Neural crest cell (in vitro differentiated cells): Measurements from ENCODE around the gene ADSS1. TPM values are rescaled to one million over a fixed set of nuclear protein-coding genes. Genes with fewer than 3 reads are reported as not detected.

Experiments
- DNase-seq: peaks from one replicate; pipeline ENCODE4 v3.0.0; 2021; ENCODE audit warnings: low read depth, mixed read lengths, low spot score
- H3K27ac Mint-ChIP-seq: one replicate; pipeline ENCODE4 v1.8.0; 2021; ENCODE audit warnings: mild to moderate bottlenecking, mixed read lengths; ENCODE audit not compliant: unreplicated experiment
- H3K27me3 Mint-ChIP-seq: 2 replicates; pipeline ENCODE4 v1.8.0; 2021; ENCODE audit warnings: low read depth, mild to moderate bottlenecking, mixed read lengths
- H3K36me3 Mint-ChIP-seq: 2 replicates; pipeline ENCODE4 v1.8.0; 2021; ENCODE audit warnings: low read depth, mild to moderate bottlenecking, mixed read lengths
- H3K4me1 Mint-ChIP-seq: 2 replicates; pipeline ENCODE4 v1.8.0; 2021; ENCODE audit warnings: mixed read lengths
- H3K4me3 Mint-ChIP-seq: one replicate; pipeline ENCODE4 v1.8.0; 2021; ENCODE audit warnings: mild to moderate bottlenecking, mixed read lengths
- H3K9me3 Mint-ChIP-seq: 2 replicates; pipeline ENCODE4 v1.8.0; 2021; ENCODE audit warnings: mixed read lengths
- long read RNA-seq: library from polyadenylated mRNA; unstranded; transcript quantifications from one replicate; pipeline ENCODE4 v2.0.0, GENCODE V29; 2020
- total RNA-seq: library from RNA; stranded (reverse); gene quantifications from 2 replicates; pipeline ENCODE4 v1.2.1, GENCODE V29; 2021
- TF ChIP-seq, protein P1 (sequence below): fragments of 200-600 bp; sonication (generic); conservative IDR thresholded peaks from 2 replicates; pipeline ENCODE4 v1.5.0; 2021; ENCODE audit warnings: antibody characterized with exemption, mild to moderate bottlenecking

The ADSS1 gene
- total RNA-seq = 4.4 and 5.0 TPM in 2 replicates
- long read RNA-seq, partial matches to known transcripts = 1 of 1 reads
- long read RNA-seq, other reads (novel, unspliced or antisense) = 0 of 1 reads

DNA sequence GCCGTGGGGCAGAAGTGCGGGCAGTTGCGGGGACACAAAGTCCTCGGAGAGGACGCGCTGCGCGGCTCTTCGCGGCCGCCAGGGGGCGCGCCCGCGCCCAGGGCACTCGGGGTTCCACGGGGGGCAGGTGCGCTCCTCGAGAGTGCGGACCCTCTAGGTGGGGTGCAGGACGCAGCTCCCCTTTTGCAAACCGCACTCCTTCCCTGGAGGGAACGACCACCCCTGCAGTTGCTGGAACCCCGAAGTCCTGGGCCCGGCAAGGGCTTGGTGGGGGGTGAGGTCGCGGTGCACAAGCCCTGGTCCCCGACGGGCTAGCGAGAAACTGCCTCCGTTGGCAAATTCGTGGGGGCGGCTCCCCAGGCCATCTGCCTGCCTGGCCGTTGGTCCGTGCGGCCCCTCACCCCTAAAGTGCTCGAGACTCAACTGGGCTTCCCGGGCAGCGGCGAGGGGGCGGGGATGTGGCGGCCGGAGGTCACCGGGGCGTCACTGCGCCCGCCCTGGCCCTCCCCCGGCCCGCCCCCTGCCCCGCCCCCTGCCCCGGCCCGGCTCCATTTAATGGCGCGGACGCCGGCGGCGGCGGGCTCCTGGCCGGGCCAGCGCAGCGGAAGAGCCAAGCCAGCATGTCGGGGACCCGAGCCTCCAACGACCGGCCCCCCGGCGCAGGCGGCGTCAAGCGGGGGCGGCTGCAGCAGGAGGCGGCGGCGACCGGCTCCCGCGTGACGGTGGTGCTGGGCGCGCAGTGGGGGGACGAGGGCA, at the start of gene ADSS1:
TSS of gene ADSS1 (plus strand) at position 579 of the 756 bp plus-strand sequence. CDS start at position 621, 42 bp downstream.
- Mint-ChIP-seq H3K27me3 (peaks cover 6% of the 10 kb centered on the region), H3K27ac (no peak within 1 kb of the TSS), H3K4me1 (peaks cover 9% of the 10 kb centered on the region), H3K4me3 (peak within 1 kb of the TSS; percentile 86), H3K36me3 (no peaks in the 10 kb centered on the region), H3K9me3 (no peaks in the 10 kb centered on the region)
- TF ChIP-seq, protein P1, sequence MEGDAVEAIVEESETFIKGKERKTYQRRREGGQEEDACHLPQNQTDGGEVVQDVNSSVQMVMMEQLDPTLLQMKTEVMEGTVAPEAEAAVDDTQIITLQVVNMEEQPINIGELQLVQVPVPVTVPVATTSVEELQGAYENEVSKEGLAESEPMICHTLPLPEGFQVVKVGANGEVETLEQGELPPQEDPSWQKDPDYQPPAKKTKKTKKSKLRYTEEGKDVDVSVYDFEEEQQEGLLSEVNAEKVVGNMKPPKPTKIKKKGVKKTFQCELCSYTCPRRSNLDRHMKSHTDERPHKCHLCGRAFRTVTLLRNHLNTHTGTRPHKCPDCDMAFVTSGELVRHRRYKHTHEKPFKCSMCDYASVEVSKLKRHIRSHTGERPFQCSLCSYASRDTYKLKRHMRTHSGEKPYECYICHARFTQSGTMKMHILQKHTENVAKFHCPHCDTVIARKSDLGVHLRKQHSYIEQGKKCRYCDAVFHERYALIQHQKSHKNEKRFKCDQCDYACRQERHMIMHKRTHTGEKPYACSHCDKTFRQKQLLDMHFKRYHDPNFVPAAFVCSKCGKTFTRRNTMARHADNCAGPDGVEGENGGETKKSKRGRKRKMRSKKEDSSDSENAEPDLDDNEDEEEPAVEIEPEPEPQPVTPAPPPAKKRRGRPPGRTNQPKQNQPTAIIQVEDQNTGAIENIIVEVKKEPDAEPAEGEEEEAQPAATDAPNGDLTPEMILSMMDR = peak; percentile 92
- DNase-seq = peak; percentile 64

GRCh38 chr14:104675447-104675846, 48.6 kb upstream of the ADSS1 start:
- peaks cover 39% of the 10 kb centered on the region for H3K4me1 Mint-ChIP-seq
- H3K36me3 Mint-ChIP-seq = no peaks in the 10 kb centered on the region
- H3K27me3 Mint-ChIP-seq = peaks cover 2% of the 10 kb centered on the region
- peak overlapping the region; percentile 19 for H3K27ac Mint-ChIP-seq
- TF ChIP-seq, protein P1 = no peak
- no peak for DNase-seq
- peaks cover 3% of the 10 kb centered on the region for H3K9me3 Mint-ChIP-seq
- H3K4me3 Mint-ChIP-seq = no peak overlapping the region

DNA sequence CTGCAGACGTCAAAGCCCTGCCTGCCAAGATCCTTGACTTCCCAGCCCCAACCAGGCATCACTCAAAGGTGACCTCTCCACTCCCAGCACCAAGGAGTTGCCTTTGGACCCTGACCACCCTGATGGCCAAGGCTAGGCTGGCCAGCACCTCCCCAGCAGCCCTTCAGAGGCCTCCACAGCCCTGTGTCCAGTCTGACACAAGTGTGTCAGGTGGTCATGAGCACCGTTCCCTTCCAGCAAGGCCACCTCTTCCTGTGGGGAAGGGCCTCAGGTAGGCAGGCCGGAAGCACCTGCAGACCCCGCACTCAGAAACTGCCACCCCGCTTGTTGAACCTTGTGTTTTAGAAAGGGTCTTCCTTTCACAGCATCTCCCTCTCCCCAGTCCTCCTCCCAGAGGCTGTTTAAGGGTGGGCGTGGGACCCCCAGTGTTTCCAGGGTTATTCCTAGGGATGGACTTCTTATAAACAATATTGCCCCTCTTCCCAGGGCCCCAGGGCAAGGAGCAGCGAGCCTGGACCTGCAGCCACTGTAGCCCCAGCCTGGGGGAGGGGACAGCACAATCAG, 47.8 kb upstream of the ADSS1 start:
- peak overlapping the region; percentile 6 for H3K27ac Mint-ChIP-seq
- peaks cover 46% of the 10 kb centered on the region for H3K4me1 Mint-ChIP-seq
- peaks cover 2% of the 10 kb centered on the region for H3K27me3 Mint-ChIP-seq
- no peaks in the 10 kb centered on the region for H3K36me3 Mint-ChIP-seq
- DNase-seq = no peak
- H3K4me3 Mint-ChIP-seq = peak overlapping the region; percentile 38
- TF ChIP-seq, protein P1 = no peak
- H3K9me3 Mint-ChIP-seq = no peaks in the 10 kb centered on the region

GRCh38 chr14:104676694-104677511, 47.1 kb upstream of the ADSS1 start:
- Mint-ChIP-seq H3K9me3 (no peaks in the 10 kb centered on the region), H3K27ac (peak overlapping the region; percentile 99), H3K4me3 (peak overlapping the region; percentile 90), H3K27me3 (peaks cover 2% of the 10 kb centered on the region), H3K4me1 (peaks cover 53% of the 10 kb centered on the region), H3K36me3 (no peaks in the 10 kb centered on the region)
- TF ChIP-seq, protein P1 = no peak
- peak; percentile 37 for DNase-seq

DNA sequence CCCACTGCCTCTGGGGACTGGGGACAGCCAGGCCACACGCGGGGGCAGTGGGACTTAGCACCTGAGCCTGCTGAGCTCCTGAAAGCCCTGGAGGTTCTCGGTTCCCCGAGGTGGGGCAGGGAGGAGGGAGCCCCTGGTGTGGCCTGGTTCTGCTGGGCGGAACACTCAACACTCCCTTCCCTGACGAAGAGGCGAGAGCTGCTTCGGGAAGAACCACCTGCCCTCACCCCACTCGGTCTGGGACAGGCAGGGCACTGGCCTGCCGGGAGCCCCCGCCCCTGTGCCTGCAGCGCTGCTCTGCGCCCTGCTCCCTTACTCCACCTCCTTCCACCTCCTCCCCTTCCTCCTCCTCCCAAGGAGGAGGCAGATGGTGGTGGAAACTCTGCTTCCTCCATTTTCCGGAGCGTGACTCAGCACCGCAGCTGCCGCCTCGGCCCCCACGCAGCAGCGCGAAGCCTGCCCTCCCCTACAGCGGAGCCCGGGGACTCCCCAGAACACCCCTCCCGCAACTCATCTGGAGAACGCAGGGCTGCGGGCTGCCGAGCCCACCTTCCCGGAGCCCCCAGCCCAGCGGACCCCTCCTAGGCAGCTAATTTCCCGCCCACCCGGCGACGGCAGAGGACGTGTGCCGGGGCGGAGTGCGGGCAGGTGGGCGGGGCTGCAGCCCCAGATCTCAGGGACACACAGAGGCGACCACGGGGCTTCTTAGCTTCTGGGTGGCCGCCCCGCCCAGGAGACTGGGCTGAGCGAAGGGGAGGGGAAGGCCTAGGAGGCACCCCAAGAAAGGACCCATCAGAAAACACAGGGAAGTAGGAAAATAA, 46.3 kb upstream of the ADSS1 start:
- no peaks in the 10 kb centered on the region for H3K9me3 Mint-ChIP-seq
- H3K4me1 Mint-ChIP-seq = peaks cover 61% of the 10 kb centered on the region
- TF ChIP-seq, protein P1 = no peak
- peak; percentile 67 for DNase-seq
- peak overlapping the region; percentile 99 for H3K27ac Mint-ChIP-seq
- peak overlapping the region; percentile 79 for H3K4me3 Mint-ChIP-seq
- no peaks in the 10 kb centered on the region for H3K36me3 Mint-ChIP-seq
- peaks cover 2% of the 10 kb centered on the region for H3K27me3 Mint-ChIP-seq
